ENCODE measurements around the gene NXPH3. TPM values are rescaled to one million over a fixed set of nuclear protein-coding genes. Genes with fewer than 3 reads are reported as not detected.
"Not testable (repeated sequence)": the region's sequence is repeated elsewhere in the genome, so short reads cannot be mapped to it uniquely, and the experiment has no call there.

The NXPH3 gene
- total RNA-seq, 1 experiment from 2014 or later: 0.10 TPM

DNA sequence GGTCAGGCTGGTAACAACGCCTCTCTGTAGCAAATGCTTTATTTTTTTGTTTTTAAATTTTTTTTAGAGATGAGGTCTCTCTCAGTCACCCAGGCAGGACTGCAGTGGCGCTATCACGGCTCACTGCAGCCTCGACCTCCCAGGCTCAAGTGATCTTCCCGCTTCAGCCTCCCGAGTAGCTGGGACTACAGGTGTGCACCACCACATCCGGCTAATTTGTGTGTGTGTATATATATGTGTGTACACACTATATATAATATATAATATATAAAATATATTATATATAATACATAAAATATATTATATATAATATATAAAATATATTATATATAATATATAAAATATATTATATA, 7.0 kb upstream of the NXPH3 start:
- ATAC-seq; H3K79me2 ChIP-seq (ENCODE audit: insufficient read depth, low read length); H3K9me2 ChIP-seq (ENCODE audit: insufficient read depth); H3K9me3 ChIP-seq (ENCODE audit: control insufficient read depth in 1 of 2, insufficient read depth in 1 of 2, low read depth in 1 of 2, low read length in 2 of 2); BruUV-seq (replicated peaks); DNase-seq (ENCODE audit: low read depth, low spot score); H3K9ac ChIP-seq (ENCODE audit: low read length); H3K36me3 ChIP-seq (ENCODE audit: control insufficient read depth in 1 of 2, insufficient read depth in 2 of 2, low read length in 2 of 2); H3K27me3 ChIP-seq (ENCODE audit: insufficient read depth, low read length); H3K27ac ChIP-seq (ENCODE audit: low read depth, low read length); H4K20me1 ChIP-seq (ENCODE audit: insufficient read depth); POLR2A ChIA-PET; H3K4me3 ChIP-seq (replicated peaks in 1 of 2; ENCODE audit: low read depth in 1 of 2, low read length in 2 of 2): not testable (repeated sequence)
- Histone ChIP-seq H2AFZ (ENCODE audit: low read depth, low read length, poor library complexity, severe bottlenecking) (peak overlapping the region; percentile 84), H3K4me1 (ENCODE audit: control insufficient read depth in 1 of 2, insufficient read depth in 2 of 2, low read length in 2 of 2) (peaks cover 0 to 17% of the 10 kb centered on the region in 2 experiments; a peak in 3 of 4 replicates), H3K4me2 (ENCODE audit: low read length) (0 out of 2 replicates have a peak overlapping the region, but pooled peaks have one; percentile 47)
- CTCF ChIA-PET: interaction anchor here (1.4 to 5.9 kb wide), 7 partner anchors 13 to 429 kb away, joined by 3 to 92 read pairs (median 36); partner anchors contain the start of gene SLC35B1
- RAD21 ChIA-PET (ENCODE audit: low non-redundant PET in 1 of 2, low total read pairs in 2 of 2, uncharacterized antibody in 2 of 2, unreplicated experiment in 2 of 2): interaction anchor here in 1 of 2 experiments (1.9 kb wide), 1 partner anchor 127 kb away, joined by 6 read pairs; no protein-coding TSS in a partner anchor
- intact Hi-C loops (cut with micrococcal nuclease): loop anchor here (1.0 to 5.0 kb wide), 4 partner anchors 136 to 629 kb away; no protein-coding TSS in a partner anchor

DNA sequence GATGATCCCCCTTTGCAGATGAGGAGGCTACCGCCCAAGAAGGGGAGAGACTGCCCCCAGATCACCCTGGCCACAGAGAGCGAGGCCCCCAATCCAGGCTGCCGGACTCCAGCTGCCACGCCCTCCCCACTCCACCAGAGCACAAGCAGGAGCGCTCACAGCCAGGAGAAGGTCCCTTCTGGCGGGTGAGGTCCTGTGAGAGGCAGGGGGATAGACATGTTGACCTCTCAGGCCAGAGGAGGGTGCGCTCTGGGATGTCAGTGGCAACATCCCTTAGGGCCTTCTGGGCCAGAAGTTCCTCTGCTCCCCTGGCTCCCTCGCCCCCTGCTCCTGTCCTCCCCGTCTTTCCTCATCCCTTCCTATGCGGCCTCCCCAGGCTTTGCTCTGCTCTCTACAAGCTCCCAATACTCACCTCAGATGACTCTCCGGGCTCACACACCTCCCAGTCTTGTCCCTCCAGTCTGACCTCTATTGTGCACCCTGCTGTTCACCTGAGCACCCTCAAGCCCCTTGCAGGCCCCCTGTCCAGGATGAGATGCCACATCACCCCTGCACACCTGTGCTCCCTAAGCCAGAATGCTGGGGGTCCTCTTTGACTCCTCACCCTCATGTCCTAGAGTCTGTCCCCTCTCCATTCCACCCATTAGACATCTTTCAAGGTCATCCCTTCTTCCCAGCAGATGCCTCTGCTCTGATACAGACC, 5.0 kb upstream of the NXPH3 start:
- TF ChIP-seq, protein P1, sequence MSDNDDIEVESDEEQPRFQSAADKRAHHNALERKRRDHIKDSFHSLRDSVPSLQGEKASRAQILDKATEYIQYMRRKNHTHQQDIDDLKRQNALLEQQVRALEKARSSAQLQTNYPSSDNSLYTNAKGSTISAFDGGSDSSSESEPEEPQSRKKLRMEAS (IDR thresholded peaks at IDR 0.05): no peak
- TF ChIP-seq JUND (IDR thresholded peaks at IDR 0.05) (no peak), SRF (IDR thresholded peaks at IDR 0.05; ENCODE audit: low read depth) (no peak), ELF1 (IDR thresholded peaks at IDR 0.05; ENCODE audit: borderline replicate concordance, low read depth) (no peak), ZFX (IDR thresholded peaks at IDR 0.05) (no peak), POLR2A (IDR thresholded peaks at IDR 0.05; ENCODE audit: borderline replicate concordance, extremely low read depth, insufficient read depth, insufficient read length) (no peak), CBX3 (IDR thresholded peaks at IDR 0.05; ENCODE audit: low read depth) (no peak), SIN3A (IDR thresholded peaks at IDR 0.05; ENCODE audit: low read depth) (no peak), FOSL1 (IDR thresholded peaks at IDR 0.05; ENCODE audit: low read depth) (no peak), EGR1 (IDR thresholded peaks at IDR 0.05; ENCODE audit: low read depth) (no peak)
- TF ChIP-seq, protein P2, sequence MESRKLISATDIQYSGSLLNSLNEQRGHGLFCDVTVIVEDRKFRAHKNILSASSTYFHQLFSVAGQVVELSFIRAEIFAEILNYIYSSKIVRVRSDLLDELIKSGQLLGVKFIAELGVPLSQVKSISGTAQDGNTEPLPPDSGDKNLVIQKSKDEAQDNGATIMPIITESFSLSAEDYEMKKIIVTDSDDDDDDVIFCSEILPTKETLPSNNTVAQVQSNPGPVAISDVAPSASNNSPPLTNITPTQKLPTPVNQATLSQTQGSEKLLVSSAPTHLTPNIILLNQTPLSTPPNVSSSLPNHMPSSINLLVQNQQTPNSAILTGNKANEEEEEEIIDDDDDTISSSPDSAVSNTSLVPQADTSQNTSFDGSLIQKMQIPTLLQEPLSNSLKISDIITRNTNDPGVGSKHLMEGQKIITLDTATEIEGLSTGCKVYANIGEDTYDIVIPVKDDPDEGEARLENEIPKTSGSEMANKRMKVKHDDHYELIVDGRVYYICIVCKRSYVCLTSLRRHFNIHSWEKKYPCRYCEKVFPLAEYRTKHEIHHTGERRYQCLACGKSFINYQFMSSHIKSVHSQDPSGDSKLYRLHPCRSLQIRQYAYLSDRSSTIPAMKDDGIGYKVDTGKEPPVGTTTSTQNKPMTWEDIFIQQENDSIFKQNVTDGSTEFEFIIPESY (IDR thresholded peaks at IDR 0.05; ENCODE audit: extremely low read depth, insufficient replicate concordance, low read length): no peak
- TF ChIP-seq, protein P3, sequence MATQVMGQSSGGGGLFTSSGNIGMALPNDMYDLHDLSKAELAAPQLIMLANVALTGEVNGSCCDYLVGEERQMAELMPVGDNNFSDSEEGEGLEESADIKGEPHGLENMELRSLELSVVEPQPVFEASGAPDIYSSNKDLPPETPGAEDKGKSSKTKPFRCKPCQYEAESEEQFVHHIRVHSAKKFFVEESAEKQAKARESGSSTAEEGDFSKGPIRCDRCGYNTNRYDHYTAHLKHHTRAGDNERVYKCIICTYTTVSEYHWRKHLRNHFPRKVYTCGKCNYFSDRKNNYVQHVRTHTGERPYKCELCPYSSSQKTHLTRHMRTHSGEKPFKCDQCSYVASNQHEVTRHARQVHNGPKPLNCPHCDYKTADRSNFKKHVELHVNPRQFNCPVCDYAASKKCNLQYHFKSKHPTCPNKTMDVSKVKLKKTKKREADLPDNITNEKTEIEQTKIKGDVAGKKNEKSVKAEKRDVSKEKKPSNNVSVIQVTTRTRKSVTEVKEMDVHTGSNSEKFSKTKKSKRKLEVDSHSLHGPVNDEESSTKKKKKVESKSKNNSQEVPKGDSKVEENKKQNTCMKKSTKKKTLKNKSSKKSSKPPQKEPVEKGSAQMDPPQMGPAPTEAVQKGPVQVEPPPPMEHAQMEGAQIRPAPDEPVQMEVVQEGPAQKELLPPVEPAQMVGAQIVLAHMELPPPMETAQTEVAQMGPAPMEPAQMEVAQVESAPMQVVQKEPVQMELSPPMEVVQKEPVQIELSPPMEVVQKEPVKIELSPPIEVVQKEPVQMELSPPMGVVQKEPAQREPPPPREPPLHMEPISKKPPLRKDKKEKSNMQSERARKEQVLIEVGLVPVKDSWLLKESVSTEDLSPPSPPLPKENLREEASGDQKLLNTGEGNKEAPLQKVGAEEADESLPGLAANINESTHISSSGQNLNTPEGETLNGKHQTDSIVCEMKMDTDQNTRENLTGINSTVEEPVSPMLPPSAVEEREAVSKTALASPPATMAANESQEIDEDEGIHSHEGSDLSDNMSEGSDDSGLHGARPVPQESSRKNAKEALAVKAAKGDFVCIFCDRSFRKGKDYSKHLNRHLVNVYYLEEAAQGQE (IDR thresholded peaks at IDR 0.05; ENCODE audit: low read depth): no peak
- Histone ChIP-seq H3K36me3 (ENCODE audit: control insufficient read depth in 1 of 2, insufficient read depth in 2 of 2, low read length in 2 of 2) (no peaks in the 10 kb centered on the region), H2AFZ (ENCODE audit: low read depth, low read length, poor library complexity, severe bottlenecking) (no peak overlapping the region), H3K27me3 (ENCODE audit: insufficient read depth, low read length) (peaks cover 11% of the 10 kb centered on the region; the same call in 1 of the 2 replicates), H3K9me2 (ENCODE audit: insufficient read depth) (no peaks in the 10 kb centered on the region), H3K27ac (ENCODE audit: low read depth, low read length) (no peak overlapping the region), H4K20me1 (ENCODE audit: insufficient read depth) (no peaks in the 10 kb centered on the region), H3K4me2 (ENCODE audit: low read length) (peak overlapping the region; percentile 83), H3K4me3 (replicated peaks in 1 of 2; ENCODE audit: low read depth in 1 of 2, low read length in 2 of 2) (no peak overlapping the region), H3K4me1 (ENCODE audit: control insufficient read depth in 1 of 2, insufficient read depth in 2 of 2, low read length in 2 of 2) (peaks cover 0 to 23% of the 10 kb centered on the region in 2 experiments; a peak in 3 of 4 replicates), H3K9me3 (ENCODE audit: control insufficient read depth in 1 of 2, insufficient read depth in 1 of 2, low read depth in 1 of 2, low read length in 2 of 2) (no peaks in the 10 kb centered on the region), H3K9ac (ENCODE audit: low read length) (no peak overlapping the region), H3K79me2 (ENCODE audit: insufficient read depth, low read length) (no peaks in the 10 kb centered on the region)
- ChIA-PET RAD21 (ENCODE audit: low non-redundant PET in 1 of 2, low total read pairs in 2 of 2, uncharacterized antibody in 2 of 2, unreplicated experiment in 2 of 2) (interaction anchor here (1.6 to 1.9 kb wide), 2 partner anchors 125 to 126 kb away, joined by 6 to 7 read pairs; no protein-coding TSS in a partner anchor), CTCF (interaction anchor here (0.6 to 5.9 kb wide), 30 partner anchors 9 to 485 kb away, joined by 3 to 92 read pairs (median 6); partner anchors contain the start of genes FAM117A, ITGA3, PHB1 and SLC35B1), POLR2A (interaction anchor here (1.0 to 1.2 kb wide), 3 partner anchors 123 to 128 kb away, joined by 3 to 4 read pairs (median 4); no protein-coding TSS in a partner anchor)
- ATAC-seq (no peak), DNase-seq (ENCODE audit: low read depth, low spot score) (no peak)
- BruUV-seq (replicated peaks): no TSS peak
- intact Hi-C loops (cut with micrococcal nuclease): loop anchor here (1.0 kb wide), 1 partner anchor 125 kb away; no protein-coding TSS in a partner anchor

All from HCT116 (cell line).